HepG2 (cell line): ENCODE results near the gene PLVAP.

Source experiments
- CREM ChIP-seq, 2 experiments: sonication (generic) in 1 of 2; formaldehyde crosslinking in 1 of 2; IDR thresholded peaks; 2 replicates each; pipeline versions ENCODE4 v1.4.0 to v1.6.1; 2016 to 2020; ENCODE audit warnings: antibody characterized with exemption in 1 of 2, mild to moderate bottlenecking in 1 of 2, missing genetic modification reagents in 1 of 2
- CTCF ChIP-seq: sonication (generic); formaldehyde crosslinking; IDR thresholded peaks from 2 replicates; pipeline ENCODE4 v1.5.0; 2020; ENCODE audit warnings: mild to moderate bottlenecking, missing genetic modification reagents, moderate library complexity
- ELF4 ChIP-seq: sonication (generic); formaldehyde crosslinking; IDR thresholded peaks from 2 replicates; pipeline ENCODE4 v1.5.0; 2020; ENCODE audit warnings: missing genetic modification reagents, mild to moderate bottlenecking, moderate library complexity, borderline replicate concordance
- ELK4 ChIP-seq: sonication (generic); formaldehyde crosslinking; IDR thresholded peaks from 2 replicates; pipeline ENCODE4 v1.9.0; 2021; ENCODE audit warnings: missing genetic modification reagents, borderline replicate concordance
- NFE2L1 ChIP-seq: sonication (generic); formaldehyde crosslinking; IDR thresholded peaks from 2 replicates; pipeline ENCODE4 v1.4.0; 2020; ENCODE audit warnings: missing genetic modification reagents, mild to moderate bottlenecking, borderline replicate concordance
- POLR2A ChIP-seq, 2 experiments: IDR thresholded peaks; 2 replicates each; pipeline ENCODE4 v1.6.1; 2011; ENCODE audit warnings: low read depth in 2 of 2, low read length in 2 of 2, mild to moderate bottlenecking in 1 of 2, moderate library complexity in 1 of 2; ENCODE audit not compliant: insufficient read depth in 1 of 2
- SUZ12 ChIP-seq: fragments of 150-350 bp; IDR thresholded peaks from 2 replicates; pipeline ENCODE4 v1.6.1; 2014; ENCODE audit warnings: low read depth, low read length
- TEAD3 ChIP-seq: optimal IDR thresholded peaks from 2 replicates; pipeline ENCODE3; 2016; ENCODE audit warnings: borderline replicate concordance
- ZBTB7B ChIP-seq: sonication (generic); formaldehyde crosslinking; IDR thresholded peaks from 2 replicates; pipeline ENCODE4 v1.4.0; 2020; ENCODE audit warnings: missing genetic modification reagents
- ZHX2 ChIP-seq, 2 experiments: sonication (generic) in 1 of 2; formaldehyde crosslinking in 1 of 2; IDR thresholded peaks; 2 replicates each; pipeline versions ENCODE4 v1.6.1 to v1.9.0; 2014 to 2022; ENCODE audit warnings: antibody characterized with exemption in 1 of 2, borderline replicate concordance in 1 of 2, inconsistent platforms in 1 of 2, low read depth in 1 of 2, missing genetic modification reagents in 1 of 2
- ZSCAN29 ChIP-seq: sonication (generic); formaldehyde crosslinking; conservative IDR thresholded peaks from 2 replicates; pipeline ENCODE4 v1.4.0; 2020; ENCODE audit warnings: mild to moderate bottlenecking, missing genetic modification reagents
- TF ChIP-seq, protein P1 (sequence below): sonication (generic); formaldehyde crosslinking; IDR thresholded peaks from 2 replicates; pipeline ENCODE4 v1.5.0; 2020; ENCODE audit warnings: mild to moderate bottlenecking, missing genetic modification reagents
- TF ChIP-seq, protein P2 (sequence below): IDR thresholded peaks from 2 replicates; pipeline ENCODE4 v1.6.1; 2016; ENCODE audit warnings: control low read depth
- TF ChIP-seq, protein P3 (sequence below): sonication (generic); formaldehyde crosslinking; IDR thresholded peaks from 2 replicates; pipeline ENCODE4 v1.5.0; 2020; ENCODE audit warnings: missing genetic modification reagents, mild to moderate bottlenecking, borderline replicate concordance

DNA sequence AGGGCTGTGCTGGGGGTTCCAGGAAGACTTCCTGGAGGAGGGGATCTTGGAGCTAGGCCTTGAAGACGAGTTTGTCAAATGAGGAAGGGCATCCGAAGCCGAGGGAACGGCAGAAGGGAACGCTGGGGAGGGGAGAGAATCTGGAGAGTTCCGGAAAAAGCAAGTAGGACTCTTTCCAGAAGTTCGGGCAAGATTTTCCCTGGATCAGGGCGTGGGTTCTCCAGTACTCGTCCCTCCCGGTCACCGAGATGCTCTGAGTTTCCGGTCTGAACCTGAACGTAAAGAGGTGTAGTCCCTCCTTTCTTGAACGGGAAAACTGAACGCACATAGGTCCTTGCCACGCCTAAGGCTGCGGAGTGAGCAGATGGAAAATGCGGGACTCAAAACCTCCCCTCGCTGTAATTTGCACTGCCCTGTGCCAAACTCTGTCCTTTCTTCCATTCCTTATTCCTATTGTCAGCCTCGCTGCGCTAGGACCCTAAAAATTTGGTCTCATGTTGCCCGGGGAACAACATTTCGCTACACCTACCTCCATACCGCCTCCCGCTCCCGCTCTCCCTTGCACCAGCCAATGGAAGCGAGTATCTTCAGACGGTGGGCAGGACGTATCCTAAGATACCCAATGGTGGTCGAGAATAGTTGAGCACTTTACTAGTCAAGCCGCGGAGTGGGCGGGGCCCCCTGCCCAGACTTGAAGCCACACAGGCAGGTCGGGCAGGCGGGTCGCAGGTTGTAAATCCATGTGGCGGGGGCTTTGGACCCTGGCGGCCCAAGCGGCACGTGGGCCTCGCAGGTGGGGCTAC is 40.1 kb downstream of the PLVAP start, which contains the start of gene GTPBP3:
- peak; percentile 84; the same call in 1 of the 2 replicates for TF ChIP-seq ELF4 (CRISPR knock-in tag)
- no peak; the same call in 1 of the 2 replicates for TF ChIP-seq ZBTB7B (CRISPR knock-in tag)
- peak; percentile 81 for TF ChIP-seq TEAD3 (CRISPR knock-in tag)
- peak; percentile 54 to 89 for TF ChIP-seq POLR2A (IDR thresholded peaks at IDR 0.05; ENCODE audit: insufficient read depth in 1 of 2, low read depth in 2 of 2, low read length in 2 of 2)
- no peak for TF ChIP-seq NFE2L1 (CRISPR knock-in tag)
- no peak for TF ChIP-seq SUZ12
- TF ChIP-seq ZSCAN29 (CRISPR knock-in tag), result 0 out of 2 replicates have a peak, but pooled peaks have one; percentile 19
- TF ChIP-seq ELK4, result no peak
- TF ChIP-seq CTCF (CRISPR knock-in tag), result no peak
- TF ChIP-seq ZHX2 (IDR thresholded peaks at IDR 0.05; ENCODE audit: low read depth), result peak; percentile 94
- TF ChIP-seq ZHX2 (CRISPR knock-in tag; IDR thresholded peaks at IDR 0.05; ENCODE audit: borderline replicate concordance), result no peak
- TF ChIP-seq, protein P1, sequence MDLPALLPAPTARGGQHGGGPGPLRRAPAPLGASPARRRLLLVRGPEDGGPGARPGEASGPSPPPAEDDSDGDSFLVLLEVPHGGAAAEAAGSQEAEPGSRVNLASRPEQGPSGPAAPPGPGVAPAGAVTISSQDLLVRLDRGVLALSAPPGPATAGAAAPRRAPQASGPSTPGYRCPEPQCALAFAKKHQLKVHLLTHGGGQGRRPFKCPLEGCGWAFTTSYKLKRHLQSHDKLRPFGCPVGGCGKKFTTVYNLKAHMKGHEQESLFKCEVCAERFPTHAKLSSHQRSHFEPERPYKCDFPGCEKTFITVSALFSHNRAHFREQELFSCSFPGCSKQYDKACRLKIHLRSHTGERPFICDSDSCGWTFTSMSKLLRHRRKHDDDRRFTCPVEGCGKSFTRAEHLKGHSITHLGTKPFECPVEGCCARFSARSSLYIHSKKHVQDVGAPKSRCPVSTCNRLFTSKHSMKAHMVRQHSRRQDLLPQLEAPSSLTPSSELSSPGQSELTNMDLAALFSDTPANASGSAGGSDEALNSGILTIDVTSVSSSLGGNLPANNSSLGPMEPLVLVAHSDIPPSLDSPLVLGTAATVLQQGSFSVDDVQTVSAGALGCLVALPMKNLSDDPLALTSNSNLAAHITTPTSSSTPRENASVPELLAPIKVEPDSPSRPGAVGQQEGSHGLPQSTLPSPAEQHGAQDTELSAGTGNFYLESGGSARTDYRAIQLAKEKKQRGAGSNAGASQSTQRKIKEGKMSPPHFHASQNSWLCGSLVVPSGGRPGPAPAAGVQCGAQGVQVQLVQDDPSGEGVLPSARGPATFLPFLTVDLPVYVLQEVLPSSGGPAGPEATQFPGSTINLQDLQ (CRISPR knock-in tag), result no peak
- TF ChIP-seq, protein P2, sequence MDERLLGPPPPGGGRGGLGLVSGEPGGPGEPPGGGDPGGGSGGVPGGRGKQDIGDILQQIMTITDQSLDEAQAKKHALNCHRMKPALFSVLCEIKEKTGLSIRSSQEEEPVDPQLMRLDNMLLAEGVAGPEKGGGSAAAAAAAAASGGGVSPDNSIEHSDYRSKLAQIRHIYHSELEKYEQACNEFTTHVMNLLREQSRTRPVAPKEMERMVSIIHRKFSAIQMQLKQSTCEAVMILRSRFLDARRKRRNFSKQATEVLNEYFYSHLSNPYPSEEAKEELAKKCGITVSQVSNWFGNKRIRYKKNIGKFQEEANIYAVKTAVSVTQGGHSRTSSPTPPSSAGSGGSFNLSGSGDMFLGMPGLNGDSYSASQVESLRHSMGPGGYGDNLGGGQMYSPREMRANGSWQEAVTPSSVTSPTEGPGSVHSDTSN (CRISPR knock-in tag), result no peak
- TF ChIP-seq, protein P3, sequence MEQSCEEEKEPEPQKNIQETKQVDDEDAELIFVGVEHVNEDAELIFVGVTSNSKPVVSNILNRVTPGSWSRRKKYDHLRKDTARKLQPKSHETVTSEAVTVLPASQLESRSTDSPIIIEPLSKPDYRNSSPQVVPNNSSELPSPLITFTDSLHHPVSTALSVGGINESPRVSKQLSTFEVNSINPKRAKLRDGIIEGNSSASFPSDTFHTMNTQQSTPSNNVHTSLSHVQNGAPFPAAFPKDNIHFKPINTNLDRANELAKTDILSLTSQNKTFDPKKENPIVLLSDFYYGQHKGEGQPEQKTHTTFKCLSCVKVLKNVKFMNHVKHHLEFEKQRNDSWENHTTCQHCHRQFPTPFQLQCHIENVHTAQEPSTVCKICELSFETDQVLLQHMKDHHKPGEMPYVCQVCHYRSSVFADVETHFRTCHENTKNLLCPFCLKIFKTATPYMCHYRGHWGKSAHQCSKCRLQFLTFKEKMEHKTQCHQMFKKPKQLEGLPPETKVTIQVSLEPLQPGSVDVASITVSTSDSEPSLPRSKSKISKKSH (CRISPR knock-in tag), result no peak
- peak; percentile 86 for TF ChIP-seq CREM (IDR thresholded peaks at IDR 0.05)
- TF ChIP-seq CREM (CRISPR knock-in tag; IDR thresholded peaks at IDR 0.05), result no peak
